GM10266 (cell line): ENCODE measurements around the gene UNC79.

Experiments used
- DNase-seq: peaks from one replicate; pipeline ENCODE4 v3.0.0; 2012; ENCODE audit errors: extremely low spot score
- TF ChIP-seq, protein P1 (sequence below): IDR thresholded peaks from 2 replicates; pipeline ENCODE4 v1.5.1; 2012; ENCODE audit warnings: mild to moderate bottlenecking, low read depth; ENCODE audit not compliant: control insufficient read depth, insufficient read depth; ENCODE audit errors: missing control alignments

The UNC79 gene

GRCh38 chr14:93748208-93749075 is 317.7 kb downstream of the UNC79 start:
- TF ChIP-seq, protein P1, sequence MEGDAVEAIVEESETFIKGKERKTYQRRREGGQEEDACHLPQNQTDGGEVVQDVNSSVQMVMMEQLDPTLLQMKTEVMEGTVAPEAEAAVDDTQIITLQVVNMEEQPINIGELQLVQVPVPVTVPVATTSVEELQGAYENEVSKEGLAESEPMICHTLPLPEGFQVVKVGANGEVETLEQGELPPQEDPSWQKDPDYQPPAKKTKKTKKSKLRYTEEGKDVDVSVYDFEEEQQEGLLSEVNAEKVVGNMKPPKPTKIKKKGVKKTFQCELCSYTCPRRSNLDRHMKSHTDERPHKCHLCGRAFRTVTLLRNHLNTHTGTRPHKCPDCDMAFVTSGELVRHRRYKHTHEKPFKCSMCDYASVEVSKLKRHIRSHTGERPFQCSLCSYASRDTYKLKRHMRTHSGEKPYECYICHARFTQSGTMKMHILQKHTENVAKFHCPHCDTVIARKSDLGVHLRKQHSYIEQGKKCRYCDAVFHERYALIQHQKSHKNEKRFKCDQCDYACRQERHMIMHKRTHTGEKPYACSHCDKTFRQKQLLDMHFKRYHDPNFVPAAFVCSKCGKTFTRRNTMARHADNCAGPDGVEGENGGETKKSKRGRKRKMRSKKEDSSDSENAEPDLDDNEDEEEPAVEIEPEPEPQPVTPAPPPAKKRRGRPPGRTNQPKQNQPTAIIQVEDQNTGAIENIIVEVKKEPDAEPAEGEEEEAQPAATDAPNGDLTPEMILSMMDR: no peak
- DNase-seq: no peak

DNA sequence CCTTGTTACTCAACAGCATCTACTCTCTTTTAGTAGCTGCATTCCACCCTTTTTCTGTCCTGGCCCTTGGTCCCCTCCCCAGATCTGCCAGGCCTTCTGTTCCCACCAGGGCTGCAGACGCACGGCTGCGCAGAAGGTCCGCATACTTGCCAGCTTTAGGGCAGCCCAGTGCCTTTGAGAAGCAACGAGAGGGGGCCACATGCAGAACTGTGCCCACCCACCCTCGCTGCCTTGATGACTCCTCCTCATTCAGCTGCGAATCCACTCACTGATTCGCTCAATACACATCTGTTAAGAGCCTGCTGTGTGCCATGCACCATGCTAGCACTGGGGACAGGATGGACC is 318.3 kb downstream of the UNC79 start:
- TF ChIP-seq, protein P1: no peak
- no peak for DNase-seq

DNA sequence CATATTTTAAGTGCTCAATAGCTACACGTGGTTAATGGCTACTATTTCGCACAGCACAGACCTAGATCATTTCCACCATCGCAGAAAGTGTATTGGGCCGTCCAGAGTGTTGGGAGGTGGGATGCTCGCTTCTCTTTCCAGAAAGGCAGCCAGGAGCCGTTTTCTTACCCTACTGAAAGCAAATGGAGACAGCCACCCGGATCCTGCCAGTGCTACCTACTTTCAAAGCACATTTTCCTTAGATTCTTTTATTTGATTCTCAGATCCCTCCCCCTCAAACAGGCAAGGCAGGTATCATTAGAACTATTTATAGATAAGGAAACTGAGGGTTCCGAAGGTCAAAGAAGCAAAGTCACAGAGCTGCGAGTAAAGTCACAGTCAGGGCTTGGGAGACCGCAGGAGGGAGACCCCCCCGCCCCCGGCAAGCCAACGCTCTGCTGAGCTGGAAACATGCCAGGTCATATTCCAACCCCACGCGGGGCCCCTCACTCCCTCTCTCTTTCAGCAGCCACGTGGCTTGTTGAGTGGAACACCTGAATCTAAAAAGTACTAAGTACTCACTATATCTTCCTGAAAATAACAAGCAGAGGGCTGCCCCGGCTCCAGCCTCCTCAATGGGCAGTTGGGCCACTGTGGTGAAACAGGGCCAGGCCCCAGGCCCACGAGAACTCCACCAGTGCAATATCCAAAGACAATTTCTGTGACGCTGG is 321.4 kb downstream of the UNC79 start:
- TF ChIP-seq, protein P1: no peak
- DNase-seq: no peak

DNA sequence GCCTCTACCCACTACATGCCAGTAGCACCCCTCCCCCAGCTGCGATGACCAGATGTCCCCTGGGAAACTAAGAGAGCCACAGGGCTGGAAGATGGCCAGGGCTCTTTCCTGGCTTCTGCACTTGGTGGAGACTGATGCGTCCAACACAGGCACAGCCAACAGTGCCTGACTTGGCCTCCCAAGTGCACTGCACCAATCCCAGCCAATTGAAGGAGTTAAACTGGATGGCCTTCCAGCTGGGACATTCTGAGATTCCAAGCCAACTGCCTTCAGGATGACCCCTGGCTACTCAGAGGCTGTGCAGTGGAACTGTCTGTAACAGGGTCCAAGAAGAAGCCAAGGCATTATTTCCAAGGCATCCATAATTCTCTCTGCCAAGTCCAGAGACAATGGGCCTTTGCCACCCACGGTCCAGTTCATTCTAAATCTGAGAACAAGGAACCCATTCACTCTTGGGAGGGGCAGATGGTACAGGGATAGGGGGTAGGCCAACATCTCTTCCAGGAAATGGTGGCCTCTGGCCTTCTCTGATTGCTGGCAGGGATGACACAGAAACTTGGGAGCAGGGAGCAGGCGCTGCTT is 322.3 kb downstream of the UNC79 start:
- TF ChIP-seq, protein P1: no peak
- DNase-seq: no peak

DNA sequence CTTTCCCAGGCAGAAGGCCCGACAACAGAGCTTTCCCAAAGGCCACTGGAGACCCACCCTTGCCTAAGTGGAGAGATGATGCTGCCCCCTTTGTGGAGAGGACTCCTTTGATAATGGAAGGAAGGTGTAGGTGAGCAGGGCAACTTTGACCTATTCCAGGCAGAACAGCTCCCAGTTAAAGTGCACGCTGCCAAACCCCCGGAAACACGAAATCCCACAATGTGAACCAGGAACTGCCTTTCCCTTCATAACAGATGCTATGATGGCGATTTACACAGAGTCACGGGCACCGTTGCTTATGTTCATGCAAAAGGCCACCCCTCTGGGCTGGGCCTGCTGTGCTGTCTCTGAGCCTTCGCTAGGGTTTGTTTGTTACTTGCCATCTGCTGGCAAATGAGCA is 322.9 kb downstream of the UNC79 start:
- TF ChIP-seq, protein P1: no peak
- DNase-seq: no peak

GRCh38 chr14:93757206-93757605 is 326.5 kb downstream of the UNC79 start:
- TF ChIP-seq, protein P1: no peak
- DNase-seq: no peak
